ENCODE results near the gene LRIT3. TPM values are rescaled to one million over a fixed set of nuclear protein-coding genes. Genes with fewer than 3 reads are reported as not detected.

Gene LRIT3
- total RNA-seq, 2 experiments from 2014 or later: 0.11 to 0.13 TPM

DNA sequence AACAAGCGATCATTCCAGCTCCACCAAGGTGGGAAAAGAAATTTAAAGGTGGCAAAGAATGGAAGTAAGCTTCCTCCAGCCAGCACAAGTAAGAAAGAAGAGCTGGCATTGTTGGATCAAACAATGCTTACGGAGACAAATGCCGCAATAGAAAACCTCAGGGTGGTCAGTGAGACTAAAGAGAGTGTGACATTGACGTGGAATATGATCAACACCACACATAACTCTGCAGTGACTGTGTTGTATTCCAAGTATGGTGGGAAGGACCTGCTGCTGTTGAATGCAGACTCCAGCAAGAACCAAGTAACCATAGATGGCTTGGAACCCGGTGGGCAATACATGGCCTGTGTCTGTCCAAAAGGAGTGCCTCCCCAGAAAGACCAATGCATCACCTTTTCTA is 22.2 kb downstream of the LRIT3 start:
- H3K79me2 ChIP-seq (ENCODE audit: insufficient read depth, low read depth, low read length): no peaks in the 10 kb centered on the region
- H3K27ac ChIP-seq (ENCODE audit: low read depth, low read length, poor library complexity, severe bottlenecking): no peak overlapping the region
- no peak for TF ChIP-seq EZH2phosphoT487 (IDR thresholded peaks at IDR 0.05; ENCODE audit: borderline replicate concordance, low read depth, low read length)
- TF ChIP-seq, protein P1, sequence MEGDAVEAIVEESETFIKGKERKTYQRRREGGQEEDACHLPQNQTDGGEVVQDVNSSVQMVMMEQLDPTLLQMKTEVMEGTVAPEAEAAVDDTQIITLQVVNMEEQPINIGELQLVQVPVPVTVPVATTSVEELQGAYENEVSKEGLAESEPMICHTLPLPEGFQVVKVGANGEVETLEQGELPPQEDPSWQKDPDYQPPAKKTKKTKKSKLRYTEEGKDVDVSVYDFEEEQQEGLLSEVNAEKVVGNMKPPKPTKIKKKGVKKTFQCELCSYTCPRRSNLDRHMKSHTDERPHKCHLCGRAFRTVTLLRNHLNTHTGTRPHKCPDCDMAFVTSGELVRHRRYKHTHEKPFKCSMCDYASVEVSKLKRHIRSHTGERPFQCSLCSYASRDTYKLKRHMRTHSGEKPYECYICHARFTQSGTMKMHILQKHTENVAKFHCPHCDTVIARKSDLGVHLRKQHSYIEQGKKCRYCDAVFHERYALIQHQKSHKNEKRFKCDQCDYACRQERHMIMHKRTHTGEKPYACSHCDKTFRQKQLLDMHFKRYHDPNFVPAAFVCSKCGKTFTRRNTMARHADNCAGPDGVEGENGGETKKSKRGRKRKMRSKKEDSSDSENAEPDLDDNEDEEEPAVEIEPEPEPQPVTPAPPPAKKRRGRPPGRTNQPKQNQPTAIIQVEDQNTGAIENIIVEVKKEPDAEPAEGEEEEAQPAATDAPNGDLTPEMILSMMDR (conservative IDR thresholded peaks at IDR 0.05; ENCODE audit: low read length): no peak
- H3K4me3 ChIP-seq (ENCODE audit: low read depth, low read length, poor library complexity, severe bottlenecking): no peak overlapping the region
- intact Hi-C loops (cut with micrococcal nuclease; ENCODE audit: unreplicated experiment): no loop called here
- no peaks in the 10 kb centered on the region for H3K9me2 ChIP-seq (ENCODE audit: insufficient read depth, low read length)
- H2AFZ ChIP-seq (ENCODE audit: low read length): no peak overlapping the region
- CTCF ChIA-PET (ENCODE audit: unreplicated experiment): no interaction called here
- DNase-seq (ENCODE audit: low spot score): no peak
- BruUV-seq (replicated peaks): no TSS peak
- POLR2A ChIA-PET: no interaction called here
- H3K9me3 ChIP-seq (ENCODE audit: low read length): no peaks in the 10 kb centered on the region
- no peaks in the 10 kb centered on the region for H3K4me1 ChIP-seq (ENCODE audit: insufficient read depth, low read length, poor library complexity, severe bottlenecking)
- H3K4me2 ChIP-seq (ENCODE audit: low read length): no peak overlapping the region
- H4K20me1 ChIP-seq (ENCODE audit: insufficient read depth, low read length): no peaks in the 10 kb centered on the region
- no peaks in the 10 kb centered on the region for H3K36me3 ChIP-seq (ENCODE audit: insufficient read depth, low read length)

DNA sequence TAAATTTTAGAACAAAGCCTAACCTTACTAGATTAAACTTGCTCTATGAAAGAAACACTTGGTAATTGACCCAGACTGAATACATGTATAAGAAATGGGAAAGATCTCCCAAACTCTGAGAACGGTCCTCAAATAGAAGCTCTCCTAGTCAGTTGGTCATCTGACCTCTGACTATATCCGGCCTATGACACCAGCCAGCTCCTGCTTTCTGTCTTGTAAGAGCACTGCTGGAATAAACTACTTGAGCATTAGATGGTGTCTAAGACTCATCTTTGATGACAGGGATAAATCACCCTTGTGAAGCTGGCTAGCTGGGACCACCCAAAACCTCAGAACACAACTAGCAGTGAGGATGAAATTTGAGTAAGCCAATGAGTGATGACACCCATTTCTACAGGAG is 24.2 kb downstream of the LRIT3 start:
- no peak for DNase-seq (ENCODE audit: low spot score)
- Histone ChIP-seq H3K9me2 (ENCODE audit: insufficient read depth, low read length) (no peaks in the 10 kb centered on the region), H4K20me1 (ENCODE audit: insufficient read depth, low read length) (no peaks in the 10 kb centered on the region), H2AFZ (ENCODE audit: low read length) (no peak overlapping the region), H3K27ac (ENCODE audit: low read depth, low read length, poor library complexity, severe bottlenecking) (no peak overlapping the region), H3K4me2 (ENCODE audit: low read length) (no peak overlapping the region), H3K4me1 (ENCODE audit: insufficient read depth, low read length, poor library complexity, severe bottlenecking) (no peaks in the 10 kb centered on the region), H3K9me3 (ENCODE audit: low read length) (no peaks in the 10 kb centered on the region), H3K79me2 (ENCODE audit: insufficient read depth, low read depth, low read length) (no peaks in the 10 kb centered on the region), H3K36me3 (ENCODE audit: insufficient read depth, low read length) (no peaks in the 10 kb centered on the region), H3K4me3 (ENCODE audit: low read depth, low read length, poor library complexity, severe bottlenecking) (no peak overlapping the region)
- TF ChIP-seq, protein P1 (conservative IDR thresholded peaks at IDR 0.05; ENCODE audit: low read length): no peak
- TF ChIP-seq EZH2phosphoT487 (IDR thresholded peaks at IDR 0.05; ENCODE audit: borderline replicate concordance, low read depth, low read length): no peak
- CTCF ChIA-PET (ENCODE audit: unreplicated experiment): no interaction called here
- intact Hi-C loops (cut with micrococcal nuclease; ENCODE audit: unreplicated experiment): no loop called here
- POLR2A ChIA-PET: no interaction called here
- BruUV-seq (replicated peaks): no TSS peak

DNA sequence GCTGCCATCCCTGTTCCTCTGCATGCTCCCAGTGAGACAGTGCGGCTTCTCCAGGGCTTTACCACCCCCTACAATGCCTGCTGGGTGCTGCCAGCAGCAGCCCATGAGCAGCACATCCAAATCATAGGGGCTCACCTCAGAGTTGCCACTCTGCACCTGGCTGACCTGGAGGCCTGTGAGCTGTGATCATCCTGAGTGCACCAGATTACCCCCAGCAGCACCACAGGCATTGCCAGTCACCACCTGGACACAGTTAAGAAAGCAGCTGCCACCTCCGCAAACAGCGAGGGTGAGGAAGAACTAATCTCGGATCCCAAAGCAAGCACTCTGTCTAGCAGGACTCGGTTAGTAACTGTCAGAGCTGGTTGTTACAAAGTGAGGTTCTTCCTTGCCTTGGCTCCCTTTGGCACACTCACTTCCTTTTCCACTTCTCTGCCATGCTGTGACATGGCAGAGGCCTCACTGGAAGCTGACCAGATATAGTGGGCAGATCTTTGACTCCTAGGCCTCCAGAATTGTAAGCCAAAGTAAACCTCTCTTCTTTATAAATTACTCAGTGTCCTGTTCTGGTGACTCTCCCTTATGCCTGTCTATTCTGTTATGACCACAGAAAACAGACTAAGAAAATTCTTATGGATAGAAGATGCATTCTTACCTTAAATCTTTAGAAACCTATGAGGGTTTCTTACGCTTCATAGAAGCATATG is 25.2 kb downstream of the LRIT3 start:
- Histone ChIP-seq H2AFZ (ENCODE audit: low read length) (no peak overlapping the region), H3K9me3 (ENCODE audit: low read length) (no peaks in the 10 kb centered on the region), H3K79me2 (ENCODE audit: insufficient read depth, low read depth, low read length) (no peaks in the 10 kb centered on the region), H3K4me1 (ENCODE audit: insufficient read depth, low read length, poor library complexity, severe bottlenecking) (no peaks in the 10 kb centered on the region), H3K9me2 (ENCODE audit: insufficient read depth, low read length) (no peaks in the 10 kb centered on the region), H3K4me2 (ENCODE audit: low read length) (no peak overlapping the region), H4K20me1 (ENCODE audit: insufficient read depth, low read length) (no peaks in the 10 kb centered on the region), H3K27ac (ENCODE audit: low read depth, low read length, poor library complexity, severe bottlenecking) (no peak overlapping the region), H3K36me3 (ENCODE audit: insufficient read depth, low read length) (no peaks in the 10 kb centered on the region), H3K4me3 (ENCODE audit: low read depth, low read length, poor library complexity, severe bottlenecking) (no peak overlapping the region)
- intact Hi-C loops (cut with micrococcal nuclease; ENCODE audit: unreplicated experiment): no loop called here
- TF ChIP-seq, protein P1 (conservative IDR thresholded peaks at IDR 0.05; ENCODE audit: low read length): no peak
- no peak for TF ChIP-seq EZH2phosphoT487 (IDR thresholded peaks at IDR 0.05; ENCODE audit: borderline replicate concordance, low read depth, low read length)
- POLR2A ChIA-PET: no interaction called here
- no peak for DNase-seq (ENCODE audit: low spot score)
- CTCF ChIA-PET (ENCODE audit: unreplicated experiment): no interaction called here
- no TSS peak for BruUV-seq (replicated peaks)

All from OCI-LY7 (cell line).